SKM-1 (cell line): ENCODE measurements around the gene ATXN10.
"Not testable (repeated sequence)": the region's sequence is repeated elsewhere in the genome, so short reads cannot be mapped to it uniquely, and the experiment has no call there.

Experiments
- DNase-seq: peaks from one replicate; lab custom pipeline; 2025; ENCODE audit not compliant: unreplicated experiment; lab: John Stamatoyannopoulos, UW

Gene ATXN10

DNA sequence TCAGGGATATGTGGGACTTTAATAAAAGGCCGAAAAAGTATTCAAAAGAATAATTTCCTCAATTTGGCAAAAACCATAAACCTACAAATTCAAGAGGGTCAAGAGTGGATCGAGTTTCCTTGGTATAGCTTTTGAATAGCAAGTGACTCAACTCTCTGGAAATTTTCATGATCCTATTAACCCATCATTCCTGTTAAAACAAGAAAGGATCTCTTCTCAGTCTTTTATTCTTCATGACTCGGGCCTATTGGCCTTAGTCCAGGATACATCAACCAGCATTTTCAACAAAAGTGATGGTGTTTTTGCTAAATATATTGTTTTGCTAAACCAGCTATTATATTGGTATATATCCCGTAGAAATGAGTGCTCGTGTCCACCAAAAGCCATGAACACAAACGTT, 110.3 kb downstream of the ATXN10 start:
- DNase-seq, result no peak

DNA sequence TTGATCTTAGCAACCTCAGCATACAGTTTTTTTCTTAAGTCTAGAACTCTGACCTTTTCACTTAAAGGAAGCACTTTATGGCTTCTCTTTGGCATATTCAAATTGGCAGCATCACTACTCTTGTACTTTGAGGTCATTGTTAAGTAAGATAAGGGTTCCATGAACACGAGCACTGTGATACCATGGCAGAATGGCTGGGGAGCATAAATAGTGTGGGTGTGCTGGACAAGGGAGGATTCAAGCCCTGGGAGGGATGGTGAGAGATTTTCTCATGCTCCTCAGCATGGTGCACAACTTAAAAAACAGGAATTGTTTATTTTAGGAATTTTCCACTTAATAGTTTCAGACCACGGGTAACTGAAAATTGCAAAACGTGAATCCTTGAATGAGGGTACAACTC, 111.4 kb downstream of the ATXN10 start:
- no peak for DNase-seq

DNA sequence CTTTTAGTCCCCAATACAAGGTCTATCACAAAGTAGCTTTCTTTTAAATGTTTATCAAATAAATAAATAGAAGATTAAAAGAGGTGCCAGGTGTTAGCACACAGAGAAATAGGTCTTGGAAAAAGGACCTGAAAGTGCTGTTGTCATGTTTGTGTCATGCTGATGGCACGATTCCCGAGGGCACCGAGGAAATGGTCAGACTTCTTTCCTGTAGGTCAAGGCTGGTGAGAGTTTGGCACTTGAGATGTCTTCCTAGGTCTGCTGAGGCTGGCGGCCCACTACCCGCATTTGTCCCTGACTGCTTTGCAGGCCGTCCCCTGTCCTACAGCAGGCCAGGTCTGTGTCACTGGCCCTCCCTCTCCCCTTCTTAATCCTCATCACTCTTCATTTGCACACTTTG, 112.1 kb downstream of the ATXN10 start:
- no peak for DNase-seq

DNA sequence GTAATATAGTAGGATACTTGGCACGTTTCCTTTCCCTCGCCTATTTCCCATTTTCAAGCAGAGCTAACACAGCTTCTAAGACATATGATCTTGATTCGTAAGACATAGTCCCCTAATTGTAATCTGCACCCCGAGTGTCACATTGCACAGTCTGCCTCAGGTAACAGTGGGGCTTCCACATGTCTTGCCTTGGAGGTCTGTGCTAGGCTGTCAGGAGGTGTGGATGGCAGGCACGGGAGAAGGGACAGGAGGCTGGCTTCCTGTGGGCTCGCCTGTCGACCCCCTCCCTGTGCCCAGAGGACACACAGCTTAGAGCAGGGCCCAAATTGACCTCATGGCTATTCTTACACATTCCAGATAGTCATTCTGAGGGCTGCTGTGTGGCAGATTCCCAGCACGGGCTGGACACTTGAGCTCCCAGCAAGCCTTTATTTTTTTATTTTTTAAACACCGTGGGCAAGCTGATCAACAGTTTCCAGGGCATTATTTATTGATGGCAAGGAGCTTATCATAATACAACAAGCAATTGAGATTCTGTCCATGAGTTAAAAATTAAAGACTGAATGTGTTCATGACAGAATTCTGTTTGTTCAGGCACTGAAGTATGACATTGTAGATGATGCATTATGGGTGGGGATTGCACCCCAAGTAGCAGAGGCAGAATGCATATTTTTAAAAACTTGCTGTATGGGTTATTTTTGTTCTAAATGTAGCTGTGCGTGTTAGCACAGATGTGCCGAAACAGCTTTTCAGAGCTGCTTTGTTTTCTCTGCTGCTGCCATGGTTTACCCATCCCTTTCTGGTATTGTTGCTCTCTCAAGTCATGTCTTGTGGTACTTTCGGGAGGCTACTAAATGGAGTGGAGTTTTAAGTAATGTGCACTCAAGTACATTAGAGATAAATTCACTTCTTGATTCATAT, 113.0 kb downstream of the ATXN10 start:
- DNase-seq, result no peak

DNA sequence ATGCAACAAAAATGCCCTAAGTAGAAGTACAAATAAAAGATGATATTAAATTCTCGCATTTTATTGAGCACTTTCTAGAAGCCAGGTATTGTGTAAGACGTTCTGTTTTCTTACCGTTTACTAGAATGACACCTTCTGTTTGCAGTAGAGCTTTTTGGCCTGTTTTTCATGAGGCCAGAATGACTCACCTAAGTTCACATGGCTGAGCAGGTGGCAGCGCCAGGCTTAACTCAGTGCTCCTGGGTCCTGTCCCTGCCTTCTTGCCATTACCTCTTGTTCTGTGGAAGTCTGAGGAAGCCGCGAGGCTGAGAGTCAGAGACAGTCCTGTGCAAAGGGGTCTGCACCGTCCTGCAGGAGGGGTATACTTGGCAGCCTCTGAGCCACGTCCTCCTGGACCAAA, 113.8 kb downstream of the ATXN10 start:
- no peak for DNase-seq

DNA sequence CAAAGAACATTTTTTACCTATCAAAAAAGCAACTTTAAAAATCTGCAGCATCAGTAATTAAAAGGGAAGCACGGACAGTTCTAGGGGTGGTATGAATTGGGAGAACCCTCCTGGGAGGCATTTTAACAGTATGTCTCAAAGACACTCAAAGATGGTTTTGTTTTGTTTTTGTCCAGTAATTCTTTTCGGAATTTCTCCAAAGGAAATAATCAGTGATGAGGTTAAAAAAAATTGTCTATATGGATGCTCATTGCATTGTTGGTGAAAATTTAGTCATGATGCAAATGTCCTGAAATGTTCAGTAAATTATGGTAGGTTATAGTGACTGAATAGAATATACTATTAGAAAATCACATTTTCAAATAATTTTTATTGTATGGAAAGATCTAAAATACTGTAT, 115.1 kb downstream of the ATXN10 start:
- no peak for DNase-seq

DNA sequence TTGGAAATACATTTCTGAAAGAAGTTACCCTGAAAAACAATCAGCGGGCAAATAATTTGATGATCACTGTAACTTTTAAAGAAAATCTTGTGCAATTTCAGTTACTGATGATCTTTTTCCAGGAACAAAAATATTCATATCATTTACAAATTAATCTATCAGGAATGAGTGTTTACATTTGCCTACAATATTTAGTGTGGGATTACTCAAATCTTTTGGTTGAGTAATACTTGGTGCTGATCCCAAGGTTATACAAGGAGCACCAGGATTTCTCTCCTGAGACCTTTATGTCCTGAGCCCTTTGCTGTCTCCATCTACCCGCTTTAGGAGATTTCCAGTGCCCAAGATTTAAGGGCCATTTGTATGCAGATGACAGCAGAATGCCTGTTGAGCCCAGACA, 116.1 kb downstream of the ATXN10 start:
- no peak for DNase-seq

DNA sequence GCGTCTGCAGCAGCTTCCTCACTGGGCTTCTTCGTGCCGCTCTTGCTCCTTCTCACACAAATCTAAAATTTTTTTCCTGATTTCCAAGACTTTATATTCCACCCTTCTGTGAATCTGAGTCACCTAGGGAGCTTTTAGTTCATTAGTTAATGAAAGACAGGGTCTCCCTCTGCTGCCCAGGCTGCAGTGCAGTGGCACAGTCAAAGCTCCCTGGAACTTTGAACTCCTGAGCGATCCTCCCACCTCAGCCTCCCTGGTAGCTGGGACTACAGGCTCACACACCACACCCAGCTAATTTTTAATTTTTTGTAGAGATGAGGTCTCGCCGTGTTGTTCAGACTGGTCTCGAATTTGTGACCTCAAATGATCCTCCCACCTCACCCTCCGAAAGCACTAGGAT, 116.9 kb downstream of the ATXN10 start:
- no peak for DNase-seq

DNA sequence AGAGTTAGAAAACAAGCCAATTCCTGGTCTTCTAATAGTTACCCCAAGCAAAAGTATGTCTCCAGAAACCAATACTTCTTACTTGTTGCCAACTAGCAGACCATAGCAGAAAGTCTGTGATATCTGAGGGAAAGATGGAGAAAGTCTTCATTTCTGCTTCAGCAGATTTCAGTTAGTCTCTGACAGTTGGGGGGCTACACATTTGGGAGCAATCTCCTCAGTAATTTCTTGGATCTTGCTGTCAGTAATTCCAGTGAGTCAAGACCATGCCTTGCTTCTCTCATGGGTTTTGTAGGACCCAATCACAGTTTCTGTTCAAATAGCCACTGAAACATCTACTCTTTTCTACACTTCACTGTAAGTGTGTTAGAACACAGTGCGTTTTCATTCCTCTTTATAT, 118.8 kb downstream of the ATXN10 start:
- no peak for DNase-seq

DNA sequence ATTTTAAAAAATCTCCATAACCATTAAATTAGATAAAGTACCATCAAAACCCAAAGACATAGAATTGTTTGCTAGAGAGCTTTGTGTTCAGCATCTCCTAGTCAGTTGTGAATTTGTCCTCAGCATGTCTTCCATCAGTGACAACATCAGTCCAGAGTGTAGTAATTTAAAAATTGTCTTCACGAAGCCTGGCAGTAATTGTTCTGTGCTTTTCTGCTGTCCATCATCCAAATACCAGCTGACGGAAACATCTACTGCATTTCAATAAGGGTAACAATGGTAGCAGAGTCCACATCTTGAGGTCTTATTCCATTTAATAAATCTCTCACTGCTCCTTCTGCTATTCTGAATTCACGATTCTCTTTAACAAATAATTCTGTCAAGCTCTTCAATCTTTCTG, 121.5 kb downstream of the ATXN10 start:
- DNase-seq, result no peak

DNA sequence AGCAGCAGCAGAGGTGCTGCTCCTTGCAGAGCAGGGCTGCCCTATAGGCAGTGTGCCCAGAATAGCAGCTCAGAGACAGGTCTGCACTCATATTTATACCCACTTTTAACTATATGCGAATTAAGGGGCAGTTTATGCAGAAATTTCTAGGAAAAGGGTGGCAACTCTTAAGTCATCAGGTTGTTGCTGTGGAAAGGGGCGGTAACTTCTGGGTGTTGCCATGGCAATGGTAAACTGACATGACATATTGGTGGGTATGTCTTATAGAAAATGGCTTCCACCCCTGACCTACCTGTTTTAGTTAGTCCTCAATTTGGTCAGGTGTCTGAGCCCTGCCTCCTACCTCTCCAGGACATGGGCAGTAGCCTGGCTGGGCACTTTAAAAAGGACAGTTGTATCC, 122.3 kb downstream of the ATXN10 start:
- DNase-seq, result no peak

DNA sequence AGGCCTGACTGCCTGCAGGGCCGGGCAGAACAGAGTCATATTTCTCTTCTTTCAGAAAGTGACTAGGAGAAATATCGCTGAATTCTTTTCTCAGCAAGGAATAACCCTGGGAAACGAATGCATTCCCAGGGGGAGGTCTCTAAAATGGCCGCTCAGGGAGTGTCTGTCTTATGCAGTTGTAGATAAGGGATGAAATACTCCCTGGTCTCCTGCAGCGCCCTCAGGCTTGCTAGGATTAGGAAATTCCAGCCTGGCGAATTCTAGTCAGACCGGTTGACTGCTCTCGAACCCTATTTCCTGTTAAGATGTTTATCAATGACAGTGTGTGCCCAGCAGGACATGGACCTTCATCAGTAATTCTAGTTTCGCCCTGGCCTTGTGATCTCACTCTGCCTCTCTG, 124.4 kb downstream of the ATXN10 start:
- DNase-seq, result not testable (repeated sequence)

DNA sequence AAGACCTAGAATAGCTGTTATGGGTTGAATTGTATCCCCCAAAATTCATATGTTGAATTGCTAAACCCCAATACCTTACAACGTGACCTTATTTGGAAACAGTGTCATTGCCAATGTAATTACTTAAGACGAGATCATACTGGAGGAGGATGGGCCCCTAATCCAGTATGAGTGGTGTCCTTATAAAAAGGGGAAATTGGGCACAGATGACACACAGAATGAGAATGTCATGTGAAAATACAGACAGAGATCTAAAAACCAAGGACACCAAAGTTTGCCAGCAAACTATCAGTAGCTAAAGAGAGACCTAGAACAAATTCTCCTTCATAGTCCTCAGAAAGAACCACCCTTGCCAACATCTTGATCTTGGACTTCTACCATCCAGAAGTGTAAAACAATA, 127.7 kb downstream of the ATXN10 start:
- DNase-seq, result no peak

DNA sequence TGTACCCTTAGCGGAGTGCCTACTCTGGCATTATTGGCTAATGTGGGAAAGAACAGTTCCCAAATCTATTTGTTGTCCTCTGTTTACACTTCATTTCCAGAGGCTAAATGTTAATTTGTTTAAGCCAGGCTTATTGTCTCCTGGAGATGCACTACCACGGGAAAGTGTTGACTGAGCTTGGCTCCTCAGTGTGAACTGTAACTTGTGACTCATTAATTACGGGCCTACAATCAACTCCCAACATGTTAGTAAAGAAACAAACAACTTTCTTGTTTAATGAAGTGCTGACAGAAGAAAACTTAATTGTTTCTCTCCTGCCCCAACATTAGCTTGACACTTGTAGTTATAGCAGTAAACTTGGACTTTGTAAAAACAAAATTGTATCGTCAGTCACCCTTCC, 130.4 kb downstream of the ATXN10 start:
- no peak for DNase-seq

DNA sequence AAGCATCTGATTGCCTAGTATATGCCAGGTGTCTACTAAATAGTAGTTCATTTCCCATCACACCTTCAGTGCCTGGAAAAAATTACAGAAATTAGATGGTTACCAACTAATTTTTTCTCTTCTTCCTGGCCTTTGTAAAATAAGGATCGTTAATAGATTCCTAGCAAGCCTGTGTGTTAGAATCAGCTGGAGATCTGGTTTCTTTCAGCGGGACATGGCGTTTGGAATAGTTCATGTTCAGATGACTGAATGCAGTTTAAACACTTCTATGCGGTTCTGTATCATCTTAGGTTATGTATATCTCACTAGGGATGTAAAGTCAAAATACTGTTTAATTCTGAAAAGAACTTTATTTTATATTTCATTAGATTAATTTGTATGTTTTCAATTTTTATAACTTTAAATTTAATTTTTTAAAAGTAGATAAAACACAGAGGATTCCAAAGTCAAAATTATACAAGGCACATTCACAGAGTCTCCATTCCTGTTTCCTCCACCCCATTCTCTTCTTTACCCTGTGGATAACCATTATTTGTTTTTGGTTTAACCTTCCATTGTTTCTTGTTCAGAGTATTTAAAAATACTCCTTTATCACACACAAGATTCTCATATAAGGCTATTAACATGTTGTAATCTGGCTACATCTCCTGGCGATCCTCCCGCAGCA, 132.8 kb downstream of the ATXN10 start:
- DNase-seq, result no peak

DNA sequence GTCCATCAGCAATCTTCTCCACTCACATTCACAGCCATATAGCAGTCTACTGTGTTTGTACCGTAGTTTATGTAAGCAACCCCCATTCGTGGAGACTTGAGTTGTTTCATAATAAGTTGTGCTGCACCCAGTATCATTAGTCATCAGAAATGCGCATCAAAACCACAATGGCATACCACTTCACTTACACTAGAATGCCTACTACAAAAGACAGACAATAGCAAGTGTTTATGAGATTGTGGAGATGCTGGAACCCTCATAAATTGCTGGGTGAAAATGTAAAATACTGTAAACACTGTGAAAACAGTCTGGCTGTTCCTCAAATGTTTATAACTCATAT, 133.3 kb downstream of the ATXN10 start:
- DNase-seq, result no peak

DNA sequence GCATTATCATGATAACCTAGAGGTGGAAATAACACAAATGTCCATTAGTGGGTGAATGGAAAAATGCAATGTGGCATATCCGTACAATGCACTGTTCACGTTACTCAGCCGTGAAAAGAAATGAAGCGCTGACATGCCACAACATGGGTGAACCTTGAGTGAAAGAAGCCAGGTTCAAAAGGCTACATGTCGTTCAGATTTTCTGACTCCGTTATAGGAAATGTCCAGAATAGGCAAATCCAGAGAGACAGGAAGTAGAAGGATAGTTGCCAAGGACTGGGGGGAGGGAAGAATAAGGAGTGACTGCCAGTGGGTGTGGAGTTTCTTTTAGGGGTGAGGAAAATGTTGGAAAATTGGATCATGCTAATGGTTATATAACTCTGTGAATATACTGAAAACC, 133.8 kb downstream of the ATXN10 start:
- DNase-seq, result no peak

DNA sequence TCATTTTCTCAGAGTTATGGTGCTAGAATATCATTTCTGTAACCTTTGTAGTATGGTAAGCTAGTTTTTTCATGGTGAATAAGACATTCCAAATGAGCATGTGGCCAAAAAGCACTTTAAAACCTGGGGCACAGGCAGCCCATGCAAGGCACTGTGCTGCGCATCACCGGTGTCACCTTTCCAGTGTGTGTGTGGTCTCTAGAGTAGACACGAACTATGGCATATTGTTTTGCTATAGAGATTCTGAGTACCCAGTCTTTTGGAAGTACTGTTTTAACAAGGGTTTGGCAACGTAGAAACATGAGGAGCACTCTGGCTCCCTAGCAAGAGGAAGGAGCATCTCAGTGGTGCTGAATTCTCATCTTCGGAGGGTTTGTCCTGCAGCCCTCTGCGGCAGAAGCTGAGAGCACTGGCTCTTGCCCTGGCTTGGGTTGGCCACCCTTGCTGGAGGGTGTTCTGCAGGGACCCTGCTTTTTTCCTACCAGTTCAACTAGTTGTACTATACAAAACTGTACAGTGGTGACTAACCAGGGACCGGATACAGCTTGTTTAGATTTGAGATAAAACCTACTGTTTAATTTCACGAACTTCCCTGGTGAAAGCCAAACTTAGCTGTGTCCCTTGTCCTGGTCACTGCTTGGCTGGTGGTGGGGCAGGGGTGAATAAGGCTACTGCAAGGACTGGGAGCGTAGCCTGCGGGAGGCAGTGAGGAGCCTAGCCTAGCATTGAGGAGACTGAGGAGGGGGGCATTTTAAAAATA, 135.7 kb downstream of the ATXN10 start:
- no peak for DNase-seq

DNA sequence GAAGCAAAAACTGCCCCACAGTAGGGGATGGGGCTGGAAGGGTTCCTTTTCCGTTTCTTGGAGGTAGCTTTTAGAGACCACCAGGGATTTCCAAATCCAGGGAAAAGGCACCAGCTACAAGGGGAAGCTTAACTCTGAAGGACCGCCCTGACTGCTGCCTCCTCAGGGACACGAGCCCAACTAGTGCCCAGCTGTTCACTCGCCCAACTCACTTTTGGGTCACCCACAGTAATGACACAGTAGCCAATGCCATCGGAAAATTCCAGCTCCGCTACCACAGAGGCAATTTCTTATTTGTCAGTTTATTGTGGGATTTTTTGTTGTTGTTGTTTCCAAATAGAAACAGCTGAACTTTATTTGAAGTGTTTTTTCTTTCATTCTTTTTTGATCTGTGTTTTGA, 141.3 kb downstream of the ATXN10 start:
- no peak for DNase-seq

DNA sequence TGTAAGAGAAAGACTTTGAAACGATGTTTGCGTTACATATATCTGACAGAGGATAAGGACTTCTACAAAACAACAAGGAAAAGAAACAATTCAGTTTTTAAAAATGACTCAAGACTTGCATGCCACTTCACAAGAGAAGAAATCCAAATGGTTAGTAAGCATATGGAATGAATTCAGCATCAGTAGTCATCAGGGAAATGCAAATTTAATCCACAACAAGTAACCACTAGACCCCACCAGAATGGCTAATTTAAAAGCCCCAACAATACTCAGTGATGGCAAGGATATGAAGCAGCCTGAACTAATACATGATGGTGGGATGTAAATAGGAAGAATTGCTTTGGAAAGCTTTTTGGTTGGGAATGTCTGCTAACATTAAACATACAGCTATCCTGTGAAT, 142.6 kb downstream of the ATXN10 start:
- no peak for DNase-seq

DNA sequence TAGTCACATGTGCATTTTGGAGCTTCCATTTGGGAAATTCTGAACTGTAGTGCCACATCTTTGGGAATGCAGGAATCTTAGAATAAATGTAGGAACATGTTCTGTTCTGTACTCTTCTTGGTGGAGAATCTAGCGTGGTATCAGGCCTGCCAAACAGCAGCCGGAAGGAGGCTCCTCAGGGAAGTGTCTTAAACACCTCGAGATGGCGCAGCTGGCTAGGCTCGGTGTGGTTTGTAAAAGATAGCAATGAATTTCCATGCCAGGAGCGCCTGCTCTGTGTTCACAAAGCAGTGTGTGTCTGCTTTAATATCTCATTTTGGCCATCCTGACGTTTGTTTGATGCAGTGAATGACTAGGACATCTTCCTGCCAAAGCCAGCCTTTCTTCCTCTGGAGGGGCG, 145.1 kb downstream of the ATXN10 start:
- DNase-seq, result no peak
